ENCODE results near the gene GNPAT. TPM values are rescaled to one million over a fixed set of nuclear protein-coding genes. Genes with fewer than 3 reads are reported as not detected.

Gene GNPAT
- total RNA-seq, 1 donor from 2014 or later: 34.5 TPM

DNA sequence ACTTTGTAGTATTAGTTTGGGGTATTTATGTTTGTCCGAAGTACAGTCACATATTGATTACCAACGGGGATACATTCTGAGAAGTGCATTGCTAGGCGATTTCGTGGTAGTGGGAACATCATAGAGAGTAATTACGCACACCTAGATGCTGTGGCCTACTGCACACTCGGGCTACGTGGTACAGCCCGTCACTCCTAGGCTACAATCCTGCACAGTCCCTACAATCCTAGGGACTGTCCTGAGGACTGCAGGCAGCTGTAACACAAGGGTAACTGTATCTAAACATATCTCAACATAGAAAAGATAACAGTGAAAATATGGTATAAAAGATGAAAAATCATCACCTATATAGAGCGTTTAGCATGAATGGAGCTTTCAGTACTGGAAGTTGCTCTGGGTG, 78.1 kb downstream of the GNPAT start:
- TF ChIP-seq CTCF (IDR thresholded peaks at IDR 0.05): no peak
- no peaks in the 10 kb centered on the region for H3K4me1 ChIP-seq
- no peaks in the 10 kb centered on the region for H3K36me3 ChIP-seq
- intact Hi-C loops (cut with DNase I): no loop called here
- ATAC-seq (no peak), DNase-seq (no peak)
- no peak overlapping the region for H3K4me3 ChIP-seq
- no peaks in the 10 kb centered on the region for H3K9me3 ChIP-seq
- no peak overlapping the region for H3K27ac ChIP-seq
- no peaks in the 10 kb centered on the region for H3K27me3 ChIP-seq

DNA sequence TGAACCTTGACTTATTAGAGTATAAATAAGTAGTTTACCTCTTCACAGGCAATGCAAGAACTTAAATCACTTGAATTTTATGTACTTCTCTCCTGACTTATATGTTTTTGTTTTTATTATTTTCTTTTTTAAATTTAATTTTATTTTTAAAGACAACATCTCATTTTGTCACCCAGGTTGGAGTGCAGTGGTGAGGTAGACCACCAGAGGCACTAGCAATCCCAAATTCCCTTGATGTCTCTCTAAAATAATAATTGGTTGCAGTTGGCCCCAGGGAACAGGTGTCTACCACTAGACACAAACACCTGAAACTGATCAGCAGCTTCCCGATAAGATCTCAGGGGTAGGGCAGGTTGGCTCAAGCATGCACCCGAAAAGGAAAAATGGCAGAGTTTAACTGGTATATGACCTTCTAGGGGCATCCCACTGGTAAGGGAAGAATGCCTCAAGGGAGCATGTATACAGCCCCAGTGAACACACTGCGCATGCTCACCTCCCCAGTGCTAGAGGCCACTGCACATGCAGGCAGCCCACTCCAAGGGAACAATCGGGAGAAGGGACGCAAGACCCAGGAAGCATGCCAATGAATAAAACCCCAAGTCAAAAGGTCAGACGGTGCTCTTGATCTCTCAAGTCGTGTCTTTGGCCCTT, 82.0 kb downstream of the GNPAT start:
- H3K27me3 ChIP-seq: no peaks in the 10 kb centered on the region
- DNase-seq (no peak), ATAC-seq (no peak)
- no peaks in the 10 kb centered on the region for H3K36me3 ChIP-seq
- no peak for TF ChIP-seq CTCF (IDR thresholded peaks at IDR 0.05)
- no peaks in the 10 kb centered on the region for H3K4me1 ChIP-seq
- H3K4me3 ChIP-seq: no peak overlapping the region
- no peak overlapping the region for H3K27ac ChIP-seq
- intact Hi-C loops (cut with DNase I): no loop called here
- no peaks in the 10 kb centered on the region for H3K9me3 ChIP-seq

DNA sequence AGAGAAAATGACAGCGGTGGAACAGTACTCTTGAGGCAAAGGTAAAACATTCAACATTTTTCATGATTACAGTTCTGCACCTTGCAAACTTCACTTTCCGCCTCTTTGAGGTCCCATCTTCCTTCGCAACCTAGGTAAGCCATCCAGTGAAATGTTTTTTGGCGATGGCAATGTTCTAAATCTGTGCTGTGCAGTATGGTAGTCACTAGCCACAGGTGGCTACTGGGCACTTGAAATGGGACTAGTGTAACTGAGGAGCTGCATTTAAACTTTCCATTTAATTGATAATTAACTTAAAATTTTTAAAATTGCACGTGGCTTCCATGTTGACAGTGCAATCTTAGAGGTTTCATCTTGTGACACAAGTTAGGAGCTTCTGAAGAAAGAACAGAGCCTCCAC, 83.6 kb downstream of the GNPAT start:
- no peak for ATAC-seq
- Histone ChIP-seq H3K27me3 (no peaks in the 10 kb centered on the region), H3K4me3 (no peak overlapping the region), H3K9me3 (no peaks in the 10 kb centered on the region), H3K27ac (no peak overlapping the region), H3K36me3 (no peaks in the 10 kb centered on the region), H3K4me1 (no peaks in the 10 kb centered on the region)
- DNase-seq: no peak
- intact Hi-C loops (cut with DNase I): no loop called here
- no peak for TF ChIP-seq CTCF (IDR thresholded peaks at IDR 0.05)

DNA sequence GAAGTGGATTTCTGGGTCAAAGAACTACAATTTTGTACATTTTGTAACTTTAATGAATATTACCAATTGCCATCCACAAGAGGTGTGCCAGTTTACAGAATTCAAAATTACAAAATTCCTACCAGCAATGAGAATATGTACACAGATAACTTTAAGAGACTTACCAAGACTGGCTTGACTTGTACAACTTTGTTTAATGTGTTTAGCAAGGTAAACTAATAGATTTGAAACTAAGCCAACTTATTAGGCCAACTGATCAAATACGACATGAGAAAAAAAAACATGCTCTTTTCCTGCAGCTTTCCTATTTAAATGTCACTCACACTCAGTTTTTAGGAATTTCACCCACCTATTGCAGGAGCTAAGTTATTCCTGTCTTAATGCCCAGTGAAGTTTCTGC, 85.2 kb downstream of the GNPAT start:
- ATAC-seq (no peak), DNase-seq (no peak)
- H3K9me3 ChIP-seq: no peaks in the 10 kb centered on the region
- no peak overlapping the region for H3K4me3 ChIP-seq
- no peaks in the 10 kb centered on the region for H3K36me3 ChIP-seq
- no peaks in the 10 kb centered on the region for H3K4me1 ChIP-seq
- no peak for TF ChIP-seq CTCF (IDR thresholded peaks at IDR 0.05)
- intact Hi-C loops (cut with DNase I): no loop called here
- no peaks in the 10 kb centered on the region for H3K27me3 ChIP-seq
- H3K27ac ChIP-seq: no peak overlapping the region

Other genes with a start within 250 kb of the GNPAT start
- gene FAM89A, start 201.0 kb upstream of the GNPAT start, total RNA-seq: 41.4 TPM
- gene TRIM67, start 79.2 kb upstream of the GNPAT start, total RNA-seq: not detected
- gene EXOC8, start 96.6 kb downstream of the GNPAT start, total RNA-seq: 19.3 TPM
- gene SPRTN, start 97.1 kb downstream of the GNPAT start, total RNA-seq: 9.6 TPM
- 23.5 TPM for gene EGLN1, start 181.1 kb downstream of the GNPAT start, total RNA-seq